Activated T-cell treated with anti-CD3 and anti-CD28 coated beads, Interleukin-2, amount 50 U/mL, for 1 hour (primary cell): ENCODE data around the gene ATP6V0B.

Source experiments
- DNase-seq: peaks from one replicate; pipeline ENCODE4 v3.0.0-alpha.2; 2020

The ATP6V0B gene

DNA sequence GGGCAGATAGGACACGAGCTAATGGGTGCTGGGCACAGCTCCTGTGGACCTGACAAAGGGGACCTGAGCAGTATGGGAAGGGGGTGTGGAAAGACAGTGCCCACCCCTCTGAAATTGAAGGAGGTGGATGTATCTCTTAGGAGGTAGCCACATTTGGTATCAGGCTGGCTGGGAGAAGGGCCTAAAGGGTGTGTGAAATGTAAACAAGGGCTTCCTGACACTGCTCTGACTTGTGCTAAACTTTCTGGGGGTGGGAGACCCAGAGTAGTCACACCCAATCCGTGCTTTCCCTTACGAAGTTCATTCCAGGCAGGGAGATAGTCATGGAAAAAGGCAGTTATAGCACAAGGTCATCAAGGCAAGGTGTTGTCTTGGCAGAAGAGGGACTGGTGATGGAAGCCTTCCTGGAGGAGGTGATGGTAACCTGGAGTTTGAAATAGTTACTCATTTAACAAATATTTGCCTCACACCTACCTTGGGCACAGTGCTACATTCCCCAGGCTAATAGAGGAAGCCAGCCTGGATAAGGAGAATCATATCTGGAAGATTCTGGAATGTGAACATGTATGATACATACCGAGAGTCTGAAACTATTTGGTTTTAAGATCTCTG lies 11.3 kb downstream of the ATP6V0B start:
- no peak for DNase-seq

DNA sequence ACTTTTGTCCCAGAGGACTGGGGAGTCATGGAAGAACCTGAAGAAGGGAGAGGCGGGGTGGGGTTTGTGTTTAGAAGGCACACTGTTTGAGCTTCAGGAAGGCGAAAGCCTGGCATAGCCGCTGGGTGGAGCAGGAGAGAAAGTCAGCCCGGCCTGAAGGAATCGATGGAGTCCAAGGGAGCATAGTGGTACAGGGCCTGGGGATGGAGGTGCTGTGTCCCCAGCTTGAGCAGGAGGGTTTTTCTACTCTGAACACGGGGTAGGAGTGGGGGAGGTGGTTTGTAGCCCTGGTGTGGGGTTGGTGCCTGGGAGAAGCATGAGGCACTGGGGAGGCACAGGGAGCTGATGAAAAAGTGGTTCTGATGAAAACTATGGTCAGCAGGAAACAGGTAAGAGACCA lies 12.0 kb downstream of the ATP6V0B start:
- DNase-seq, result no peak

DNA sequence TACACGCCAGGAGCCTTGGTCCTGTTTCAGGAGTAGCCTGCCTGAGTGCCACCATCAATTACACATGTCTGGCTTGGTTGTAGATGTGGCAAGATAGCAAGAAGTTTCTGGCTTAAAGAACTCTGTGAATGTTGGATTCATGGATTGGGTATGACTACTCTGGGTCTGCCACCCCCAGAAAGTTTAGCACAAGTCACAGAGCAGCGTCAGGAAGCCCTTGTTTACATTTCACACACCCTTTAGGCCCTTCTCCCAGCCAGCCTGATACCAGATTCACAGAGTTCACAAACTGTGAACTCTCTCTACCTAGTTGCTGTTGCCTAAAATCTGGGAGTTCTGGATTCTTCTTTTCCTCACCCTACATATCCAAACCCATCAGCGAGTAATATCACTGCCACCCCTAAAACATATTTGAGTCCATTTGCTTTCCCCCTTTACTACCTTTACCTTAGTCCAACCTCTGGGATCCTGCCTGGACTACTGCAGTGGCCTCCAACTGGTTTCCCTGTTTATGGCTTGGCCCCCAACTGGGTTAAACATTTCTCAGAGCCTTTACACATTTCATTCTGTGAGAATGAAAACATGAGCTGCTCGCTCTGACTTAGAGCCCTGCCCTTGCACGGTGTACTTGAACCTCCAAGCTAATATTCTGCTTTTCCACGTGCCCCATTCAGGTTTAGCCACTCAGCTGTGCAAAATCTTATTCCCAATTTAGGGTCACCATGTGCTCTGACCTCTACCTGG lies 12.6 kb downstream of the ATP6V0B start:
- DNase-seq, result no peak

DNA sequence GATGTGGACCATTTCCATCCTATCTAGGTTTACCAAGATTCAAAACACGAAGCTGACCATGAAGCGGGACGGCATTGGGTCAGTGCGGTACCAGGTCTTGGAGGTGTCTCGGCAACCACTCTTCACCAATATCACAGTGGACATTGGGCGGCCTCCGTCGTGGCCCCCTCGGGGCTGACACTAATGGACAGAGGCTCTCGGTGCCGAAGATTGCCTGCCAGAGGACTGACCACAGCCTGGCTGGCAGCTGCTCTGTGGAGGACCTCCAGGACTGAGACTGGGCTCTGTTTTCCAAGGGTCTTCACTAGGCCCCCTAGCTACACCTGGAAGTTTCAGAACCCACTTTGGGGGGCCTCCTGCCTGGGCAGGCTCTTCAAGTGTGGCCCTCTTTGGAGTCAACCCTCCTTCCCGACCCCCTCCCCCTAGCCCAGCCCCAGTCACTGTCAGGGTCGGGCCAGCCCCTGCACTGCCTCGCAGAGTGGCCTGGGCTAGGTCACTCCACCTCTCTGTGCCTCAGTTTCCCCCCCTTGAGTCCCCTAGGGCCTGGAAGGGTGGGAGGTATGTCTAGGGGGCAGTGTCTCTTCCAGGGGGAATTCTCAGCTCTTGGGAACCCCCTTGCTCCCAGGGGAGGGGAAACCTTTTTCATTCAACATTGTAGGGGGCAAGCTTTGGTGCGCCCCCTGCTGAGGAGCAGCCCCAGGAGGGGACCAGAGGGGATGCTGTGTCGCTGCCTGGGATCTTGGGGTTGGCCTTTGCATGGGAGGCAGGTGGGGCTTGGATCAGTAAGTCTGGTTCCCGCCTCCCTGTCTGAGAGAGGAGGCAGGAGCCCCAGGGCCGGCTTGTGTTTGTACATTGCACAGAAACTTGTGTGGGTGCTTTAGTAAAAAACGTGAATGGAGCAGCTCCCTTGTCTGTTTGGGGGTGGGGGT lies 15.8 kb downstream of the ATP6V0B start:
- no peak for DNase-seq

DNA sequence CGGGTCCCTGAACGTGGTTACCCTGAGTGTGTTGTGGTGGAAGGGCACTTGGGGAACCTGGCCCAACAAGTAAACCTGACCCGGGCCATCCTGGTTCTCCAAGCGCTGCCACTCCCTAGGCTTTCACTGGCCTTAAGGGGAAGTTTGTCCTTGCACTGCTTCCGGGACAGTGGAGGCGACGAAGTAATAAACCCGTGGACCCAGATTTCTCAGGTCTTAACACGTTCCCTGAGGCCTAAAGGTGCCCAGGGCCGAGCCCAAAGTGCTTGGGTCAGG lies 16.4 kb downstream of the ATP6V0B start:
- no peak for DNase-seq

DNA sequence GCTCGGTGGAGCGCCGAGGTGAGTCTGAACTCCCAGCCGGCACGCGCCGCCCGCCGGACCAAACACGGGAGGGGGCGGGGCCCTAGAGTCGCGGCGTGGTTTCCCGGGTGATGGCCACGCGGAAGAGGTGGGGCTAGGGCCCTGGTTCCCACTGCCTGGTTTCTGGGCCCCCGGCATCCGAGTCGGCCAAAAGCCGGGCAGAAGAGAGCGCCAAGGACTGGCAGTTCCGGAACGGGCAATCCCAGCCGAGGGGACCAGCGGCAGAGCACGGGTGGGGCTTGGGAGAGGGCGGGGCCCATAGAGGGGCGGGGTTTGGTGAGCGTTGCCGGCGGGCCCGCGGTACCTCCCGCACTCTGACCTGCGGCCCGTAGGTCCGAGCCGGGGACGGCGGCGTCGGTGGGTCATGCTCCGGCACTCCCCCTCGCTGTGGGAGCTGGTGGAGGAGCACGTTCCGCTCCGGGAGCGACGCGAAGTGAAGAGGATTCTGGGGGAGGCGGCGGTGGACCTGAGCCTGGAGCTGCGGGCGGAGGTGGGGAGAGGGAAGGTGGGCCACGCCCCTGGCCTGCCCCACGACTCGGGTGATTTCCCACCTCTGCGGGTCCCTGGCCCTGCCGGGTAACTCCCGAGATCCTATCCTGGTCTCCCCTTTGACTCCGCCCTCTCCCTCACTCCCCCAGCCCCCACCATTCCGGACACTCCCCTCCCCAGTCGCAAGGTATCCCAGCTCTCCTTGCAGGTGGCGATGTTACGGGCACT lies 16.9 kb downstream of the ATP6V0B start, which contains the start of gene CCDC24:
TSS of gene CCDC24 (plus strand) at position 124 of the 756 bp plus-strand sequence. CDS start at position 404, 280 bp downstream.
- DNase-seq, result peak; percentile 79

DNA sequence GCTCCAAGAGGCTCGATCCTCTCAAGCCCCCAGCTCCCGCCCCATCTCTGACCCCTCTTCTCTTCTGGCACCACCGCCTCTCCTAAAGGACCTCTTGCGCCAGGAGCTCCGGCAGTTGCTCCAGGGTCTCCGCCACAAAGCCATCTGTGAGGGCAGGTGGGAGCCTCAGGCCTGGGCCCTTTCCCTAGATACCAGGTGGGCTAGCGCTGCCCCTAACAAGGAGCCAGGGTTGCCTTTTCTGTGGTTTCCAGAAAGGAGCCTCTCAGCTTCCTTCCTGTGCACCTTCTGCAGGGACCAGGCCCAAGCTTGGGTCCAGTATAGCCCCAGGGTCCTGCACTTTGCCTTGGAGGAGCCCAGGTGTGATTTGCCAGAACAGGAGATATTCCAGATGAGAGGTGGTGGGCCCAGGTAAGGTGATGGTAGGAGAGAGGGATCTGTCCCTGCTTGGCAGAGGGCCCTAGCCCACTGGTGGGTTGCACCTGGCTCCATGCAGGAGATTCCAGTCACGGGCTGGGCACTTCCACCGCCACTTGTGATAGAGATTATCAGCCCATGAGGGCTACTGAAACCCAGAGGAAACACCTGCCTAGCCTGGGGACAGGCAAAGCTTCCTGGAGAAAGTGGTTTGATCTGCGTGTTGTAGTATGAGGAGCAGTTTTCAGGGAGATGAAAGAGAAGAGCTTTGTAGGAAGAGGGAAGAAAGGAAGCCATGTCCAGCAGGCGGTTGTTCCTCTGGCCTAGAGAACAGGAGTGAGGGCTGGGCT lies 17.7 kb downstream of the ATP6V0B start:
- no peak for DNase-seq

DNA sequence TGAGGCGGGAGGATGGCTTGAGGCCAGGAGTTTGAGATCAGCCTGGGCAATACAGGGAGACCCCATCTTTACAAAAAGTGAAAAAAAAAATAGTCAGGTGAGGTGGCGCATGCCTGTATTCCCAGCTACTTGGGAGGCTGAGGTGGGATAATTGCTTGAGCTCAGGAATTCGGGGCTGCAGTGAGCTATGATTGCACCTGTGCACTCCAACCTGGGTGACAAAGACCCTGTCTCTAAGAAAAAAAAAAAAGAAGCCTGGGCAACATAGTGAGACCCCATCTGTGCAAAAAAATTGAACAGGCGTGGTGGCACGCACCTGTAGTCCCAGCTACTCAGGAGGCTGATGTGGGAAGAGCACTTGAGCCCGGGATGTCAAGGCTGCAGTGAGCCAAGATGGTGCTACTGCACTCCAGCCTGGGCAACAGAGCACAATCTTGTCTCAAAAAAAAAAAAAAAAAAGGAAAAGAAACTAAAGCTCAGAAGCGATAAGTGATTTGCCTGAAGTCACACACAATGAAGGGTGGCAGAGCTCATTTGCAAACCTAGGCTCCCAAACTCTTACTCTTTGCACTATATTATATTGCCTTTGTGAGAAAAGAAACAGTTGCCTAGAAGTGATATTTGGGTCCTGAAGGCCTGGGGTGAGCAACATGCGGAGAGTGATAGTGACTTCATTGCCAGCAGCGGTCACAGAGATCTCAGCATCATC lies 18.6 kb downstream of the ATP6V0B start:
- DNase-seq, result no peak

DNA sequence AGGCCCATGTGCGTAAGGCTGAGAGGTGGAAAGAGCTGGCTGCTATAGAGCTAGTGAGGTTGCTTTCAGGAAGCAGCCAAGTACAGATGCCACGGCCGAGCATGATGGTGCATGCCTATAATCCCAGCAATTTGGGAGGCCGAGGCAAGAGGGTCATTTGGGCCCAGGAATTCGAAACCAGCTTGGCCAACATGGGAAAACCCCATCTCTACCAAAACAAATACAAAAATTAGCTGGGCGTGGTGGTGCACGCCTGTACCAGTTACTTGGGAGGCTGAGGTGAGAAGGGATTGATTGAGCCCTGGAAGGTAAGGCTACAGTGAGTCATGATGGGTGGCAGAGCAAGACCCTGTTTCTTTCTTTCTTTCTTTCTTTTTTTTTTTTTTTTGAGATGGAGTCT lies 19.3 kb downstream of the ATP6V0B start:
- DNase-seq, result no peak

DNA sequence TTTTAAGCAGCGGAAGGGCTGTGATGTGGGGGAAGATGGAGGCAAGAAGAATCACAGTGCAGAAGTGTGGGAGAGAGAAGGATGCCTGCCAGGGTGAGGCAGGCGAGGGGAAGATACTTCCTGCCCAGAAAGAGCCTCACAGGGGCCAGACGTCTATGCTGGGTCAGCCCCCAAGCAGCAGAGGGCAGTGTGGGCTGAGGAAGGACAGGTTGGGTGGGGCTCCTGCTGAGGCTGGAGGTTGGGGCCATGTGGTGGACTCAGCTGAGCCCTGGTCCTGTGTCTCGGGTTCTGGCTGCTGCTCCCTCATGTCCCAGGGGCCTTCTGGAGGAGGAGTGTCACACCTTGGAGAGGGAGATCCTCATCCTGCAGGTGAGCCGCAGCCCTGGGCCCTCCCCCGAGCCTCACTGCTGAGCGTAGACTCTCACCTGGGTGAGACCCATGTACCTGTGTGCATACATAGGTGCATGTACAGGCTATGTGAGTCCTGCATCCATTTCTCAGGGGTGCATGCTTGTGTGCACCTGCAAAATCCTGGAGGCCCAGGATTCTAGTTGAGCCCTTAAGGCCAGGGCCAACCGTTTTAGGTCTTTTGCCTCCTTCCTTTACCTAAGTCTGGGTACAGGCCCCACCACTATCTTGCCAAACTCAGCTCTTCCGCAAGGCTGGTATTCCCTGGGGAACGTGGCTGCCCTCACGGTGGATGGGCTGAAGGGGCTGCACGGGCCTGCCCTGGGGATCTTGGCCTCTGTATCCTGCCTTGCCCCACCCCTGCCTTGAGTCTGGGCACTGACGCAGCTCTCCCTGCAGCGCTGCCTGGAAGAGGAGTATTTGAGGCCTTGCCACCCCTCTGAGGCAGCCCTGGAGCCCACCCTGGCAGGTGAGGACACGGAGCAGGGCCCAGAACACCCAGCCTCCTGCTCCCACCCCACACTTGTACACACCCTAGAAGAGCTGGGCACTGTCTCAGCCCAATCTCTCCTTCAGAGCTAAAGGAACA lies 20.3 kb downstream of the ATP6V0B start:
- no peak for DNase-seq

DNA sequence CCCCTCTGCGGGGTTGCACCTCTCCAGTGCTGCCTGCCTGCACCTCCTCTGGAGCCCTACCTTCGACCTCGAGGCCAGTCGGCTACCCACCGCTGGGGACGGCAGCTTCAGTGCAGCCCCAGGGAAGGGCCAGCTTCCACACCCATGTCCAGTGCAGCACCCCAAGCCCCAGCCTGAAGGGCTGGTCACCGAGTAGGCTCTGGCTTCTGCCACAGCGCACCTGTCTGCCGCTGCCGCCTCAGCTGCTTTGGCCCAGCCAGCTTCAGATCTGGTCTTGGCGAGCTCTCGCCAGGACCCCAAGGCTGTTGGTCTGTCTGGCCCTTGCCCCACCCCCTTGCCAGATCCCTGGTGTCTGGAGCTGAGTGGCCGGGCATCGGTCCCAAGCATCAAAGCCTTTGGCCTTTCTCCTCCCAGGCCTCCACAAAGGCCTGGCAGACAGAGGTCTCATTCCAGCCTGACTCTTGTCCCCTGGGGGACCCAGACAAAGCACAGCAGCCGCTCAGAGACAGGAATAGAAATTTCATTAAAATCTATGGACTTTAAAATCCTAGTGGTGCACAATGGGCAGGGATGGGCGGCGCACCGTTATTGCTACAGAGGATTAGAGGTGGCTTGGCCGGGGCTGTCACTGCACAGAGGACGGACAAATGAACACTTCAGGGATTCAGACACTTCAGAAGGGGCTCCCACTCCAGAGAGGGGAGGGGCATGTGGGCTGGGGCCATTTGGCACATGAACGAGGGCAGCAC lies 21.4 kb downstream of the ATP6V0B start:
- no peak for DNase-seq

DNA sequence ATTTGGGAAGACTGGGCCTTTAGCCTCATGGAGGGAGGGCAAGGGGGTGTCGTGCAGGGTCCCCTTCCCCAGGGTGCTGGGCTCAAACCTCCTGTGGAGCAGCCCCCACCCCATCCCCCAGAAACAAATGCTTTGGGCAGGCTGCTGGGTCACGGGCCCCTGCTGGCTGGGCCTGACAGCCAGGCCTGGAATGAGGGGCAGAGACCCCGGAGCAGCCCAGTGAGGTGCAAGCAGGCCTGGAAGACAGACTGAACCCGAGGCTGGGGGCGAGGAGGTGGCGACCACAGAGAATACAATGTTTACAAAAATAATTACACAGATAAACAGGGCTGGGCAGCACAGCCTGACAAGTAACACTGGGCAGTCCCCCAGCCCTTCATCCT lies 22.0 kb downstream of the ATP6V0B start:
- DNase-seq, result no peak

DNA sequence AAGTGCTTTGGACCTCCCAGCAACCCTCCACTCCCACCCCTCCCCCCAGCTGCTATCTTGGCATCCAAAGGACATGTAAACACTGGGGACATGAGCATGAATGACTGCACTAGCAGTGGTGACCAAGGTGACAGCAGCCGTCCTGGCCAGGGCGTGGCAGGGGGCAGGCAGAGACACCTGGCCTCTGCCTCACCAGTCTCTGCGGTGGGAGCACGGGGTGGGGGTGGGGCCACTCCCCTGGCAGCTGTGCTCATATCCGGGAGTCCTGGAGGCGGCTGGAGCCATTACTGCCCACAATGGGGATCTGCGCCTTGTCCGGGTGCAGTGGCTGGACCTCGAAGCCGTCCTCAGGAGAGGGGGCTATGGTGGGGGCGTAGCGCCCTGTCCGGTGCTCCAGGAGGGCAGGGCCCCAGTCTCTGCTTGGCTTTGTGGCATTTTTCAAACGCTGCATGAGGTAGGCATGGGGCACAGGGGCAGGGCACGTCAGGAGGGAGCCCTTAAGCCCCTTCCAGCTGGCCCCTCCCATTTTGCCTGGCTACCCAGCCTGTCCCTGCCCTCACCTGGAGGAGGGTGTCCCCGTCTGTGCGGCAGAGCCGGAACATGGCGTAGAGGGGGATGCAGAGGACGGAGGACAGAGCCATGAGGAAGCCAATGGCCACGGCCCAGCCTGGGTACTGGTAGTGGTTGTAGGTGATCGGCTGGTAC lies 22.7 kb downstream of the ATP6V0B start:
- no peak for DNase-seq

DNA sequence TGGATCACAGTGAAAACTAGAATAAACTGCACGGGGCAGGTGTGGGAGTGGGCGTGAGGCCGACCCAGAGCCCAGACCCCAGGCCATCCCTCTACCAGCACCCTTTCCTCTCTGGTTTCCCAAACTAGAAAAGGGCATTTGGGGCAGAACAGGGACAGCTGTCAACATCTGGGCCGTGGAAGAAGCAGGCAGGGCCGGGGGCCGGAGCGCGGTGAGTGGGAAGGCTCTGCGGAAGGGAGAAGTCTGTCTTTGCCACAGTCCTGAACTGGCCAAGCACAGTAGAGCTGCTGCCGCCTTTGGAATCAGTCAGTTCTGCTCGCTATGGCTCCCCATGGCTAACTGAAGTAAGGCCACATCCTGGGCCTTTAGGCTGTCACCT lies 23.2 kb downstream of the ATP6V0B start:
- no peak for DNase-seq

DNA sequence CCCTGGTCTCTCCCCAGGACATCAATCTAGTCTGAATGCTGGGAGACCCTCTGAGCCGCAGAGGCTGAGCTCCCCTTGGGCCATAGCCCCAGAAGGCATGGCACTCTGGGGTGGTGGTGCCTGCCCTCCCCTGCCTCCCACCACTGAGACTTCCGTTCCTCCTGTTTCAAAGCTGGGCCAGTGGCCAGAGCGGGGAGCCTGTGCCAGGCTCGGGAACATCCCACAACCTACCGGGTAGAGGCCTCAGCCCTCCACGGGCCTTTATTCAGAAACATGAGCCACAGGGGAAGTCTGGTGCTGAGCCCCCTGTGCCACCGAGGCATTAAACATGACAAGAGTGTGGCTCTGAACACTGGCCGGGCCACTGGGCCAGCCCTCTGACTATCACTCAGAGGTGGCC lies 24.7 kb downstream of the ATP6V0B start:
- DNase-seq, result no peak

DNA sequence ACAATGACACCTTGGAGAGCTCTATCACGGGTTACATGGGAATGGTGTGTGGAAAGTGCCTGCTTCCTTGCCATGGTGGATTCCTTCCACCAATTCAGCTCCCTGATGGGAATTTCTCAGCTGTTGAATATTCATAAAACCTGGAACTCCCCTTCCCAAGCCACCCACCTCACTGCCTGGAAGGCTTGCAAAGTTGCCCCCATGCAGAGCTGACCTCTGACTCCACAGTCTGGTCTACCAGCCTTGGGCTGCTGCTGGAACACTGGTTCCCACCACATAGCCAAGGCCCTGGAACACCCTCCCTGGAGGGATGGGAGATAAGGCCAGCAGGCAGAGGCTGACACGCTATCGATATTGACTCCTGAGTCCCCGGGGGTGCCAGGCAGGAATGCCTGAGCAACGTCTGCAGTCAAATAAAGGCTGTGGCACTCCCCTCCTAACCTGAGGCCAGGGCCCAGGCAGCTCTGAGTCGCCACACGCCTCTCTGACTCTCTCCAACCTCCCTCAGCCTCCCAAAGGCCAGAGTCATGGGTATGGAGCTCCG lies 25.4 kb downstream of the ATP6V0B start:
- no peak for DNase-seq

DNA sequence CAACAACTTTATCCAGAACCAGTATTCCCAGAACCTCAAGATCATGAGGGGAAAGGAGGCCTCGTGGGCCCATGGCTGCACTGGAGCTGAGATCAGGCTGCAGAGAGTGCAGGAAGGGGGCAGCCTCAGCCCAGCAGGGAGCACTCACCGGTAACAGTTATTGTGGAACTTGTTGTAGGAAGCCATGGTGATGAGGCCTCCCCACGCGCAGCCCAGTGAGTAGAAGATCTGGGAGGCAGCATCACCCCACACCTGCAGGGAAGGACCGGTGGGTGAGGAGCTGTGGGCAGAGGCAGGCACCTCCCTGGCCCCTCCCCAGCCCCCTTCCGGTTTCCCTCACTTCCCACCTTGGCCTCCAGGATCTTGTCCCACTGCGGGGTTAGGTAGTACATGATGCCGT lies 27.4 kb downstream of the ATP6V0B start:
- no peak for DNase-seq

DNA sequence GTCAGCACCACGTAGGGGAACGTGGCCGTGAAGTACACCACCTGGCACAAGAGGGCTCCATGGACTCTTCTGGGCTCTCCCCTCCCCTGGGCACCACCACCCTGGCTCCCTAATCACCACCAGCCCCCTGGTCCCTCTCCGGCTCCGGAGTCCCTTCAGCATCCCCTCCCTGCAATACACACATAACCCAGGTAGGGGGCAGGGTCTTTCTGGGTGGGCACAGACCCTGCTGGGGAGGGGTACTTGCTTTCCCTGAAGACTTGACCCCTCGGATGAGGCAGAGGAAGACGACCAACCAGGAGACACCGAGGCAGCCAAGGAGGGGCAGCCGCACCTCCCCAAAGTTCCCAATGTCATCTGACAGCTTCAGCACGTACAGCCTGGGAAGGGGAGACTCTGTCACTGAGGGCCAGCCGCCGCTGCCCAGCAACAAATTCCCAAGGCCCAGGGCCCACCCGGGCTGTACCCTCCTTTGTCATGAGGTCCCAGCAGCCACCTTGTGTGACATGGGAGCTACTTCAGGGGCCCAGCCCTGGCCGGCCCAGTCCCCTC lies 27.9 kb downstream of the ATP6V0B start:
- no peak for DNase-seq
